Suprapubic skin (tissue), 4 donors: Measurements from ENCODE around the gene PDE6B.

Experiments used
- POLR2A ChIP-seq, 2 donors: fragments of 450-650 bp; IDR thresholded peaks; one replicate each; pipeline ENCODE4 v1.6.1; 2017; ENCODE audit warnings: antibody characterized with exemption in 2 of 2, mild to moderate bottlenecking in 2 of 2, moderate library complexity in 2 of 2
- POLR2AphosphoS5 ChIP-seq, 3 donors: sonication (generic); formaldehyde crosslinking; IDR thresholded peaks; one replicate each; pipeline ENCODE4 v1.6.1; 2017; ENCODE audit warnings: antibody characterized with exemption in 3 of 3

GRCh38 chr4:616911-617643 is 8.3 kb upstream of the PDE6B start:
- TF ChIP-seq POLR2A (IDR thresholded peaks at IDR 0.05) (no peak), POLR2AphosphoS5 (IDR thresholded peaks at IDR 0.05) (no peak)
